Activated CD4-positive, alpha-beta T cell treated with anti-CD3 and anti-CD28 coated beads for 1 hour (primary cell): Measurements from ENCODE around the gene CEBPA.

ENCODE experiments used
- DNase-seq: peaks from one replicate; pipeline ENCODE4 v3.0.0-alpha.2; 2020

CEBPA gene

DNA sequence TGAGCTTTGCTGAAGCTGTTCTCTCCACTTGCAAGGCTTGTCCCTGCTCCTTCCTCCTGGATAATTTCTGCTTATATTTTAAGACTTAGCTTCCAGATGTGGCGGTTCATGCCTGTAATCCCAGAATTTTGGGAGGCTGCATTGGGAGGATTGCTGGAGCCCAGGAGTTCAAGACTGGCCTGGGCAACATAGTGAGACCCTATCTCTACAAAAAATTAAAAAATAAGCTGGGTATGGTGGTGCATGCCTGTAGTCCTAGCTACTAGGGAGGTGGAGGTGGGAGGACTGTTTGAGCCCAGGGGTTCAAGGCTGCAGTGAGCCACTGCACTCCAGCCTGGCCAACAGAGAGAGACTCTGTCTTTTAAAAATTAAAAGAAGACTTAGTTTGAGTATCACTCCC is 31.6 kb downstream of the CEBPA start:
- no peak for DNase-seq

- DNase-seq, result no peak
These were observed 33.3 kb downstream of the CEBPA start for GRCh38 chr19:33269016-33269415.

- DNase-seq, result no peak
These were observed 34.0 kb downstream of the CEBPA start for GRCh38 chr19:33268162-33268991.

DNA sequence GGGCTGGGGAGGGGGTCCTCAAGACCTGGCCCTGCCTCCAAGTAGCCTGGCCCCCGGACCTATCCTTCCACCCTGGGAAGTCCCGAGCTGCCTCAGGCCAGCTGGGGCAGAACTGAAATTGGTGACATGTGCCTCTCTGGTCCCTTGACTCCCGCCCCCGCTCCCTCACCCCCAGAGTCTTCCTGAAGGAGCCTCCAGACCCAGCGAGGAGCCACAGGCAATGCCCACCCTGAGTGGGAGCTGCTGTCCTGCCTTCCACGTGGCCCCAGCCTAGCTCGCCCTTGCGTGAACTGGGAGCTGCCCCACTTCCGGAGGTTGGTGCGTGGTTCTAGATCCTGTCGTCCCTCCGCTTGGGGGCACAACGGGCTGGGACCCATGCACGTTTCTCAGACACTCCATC is 34.6 kb downstream of the CEBPA start:
- DNase-seq, result no peak

GRCh38 chr19:33266974-33267484 is 35.3 kb downstream of the CEBPA start:
- no peak for DNase-seq

DNA sequence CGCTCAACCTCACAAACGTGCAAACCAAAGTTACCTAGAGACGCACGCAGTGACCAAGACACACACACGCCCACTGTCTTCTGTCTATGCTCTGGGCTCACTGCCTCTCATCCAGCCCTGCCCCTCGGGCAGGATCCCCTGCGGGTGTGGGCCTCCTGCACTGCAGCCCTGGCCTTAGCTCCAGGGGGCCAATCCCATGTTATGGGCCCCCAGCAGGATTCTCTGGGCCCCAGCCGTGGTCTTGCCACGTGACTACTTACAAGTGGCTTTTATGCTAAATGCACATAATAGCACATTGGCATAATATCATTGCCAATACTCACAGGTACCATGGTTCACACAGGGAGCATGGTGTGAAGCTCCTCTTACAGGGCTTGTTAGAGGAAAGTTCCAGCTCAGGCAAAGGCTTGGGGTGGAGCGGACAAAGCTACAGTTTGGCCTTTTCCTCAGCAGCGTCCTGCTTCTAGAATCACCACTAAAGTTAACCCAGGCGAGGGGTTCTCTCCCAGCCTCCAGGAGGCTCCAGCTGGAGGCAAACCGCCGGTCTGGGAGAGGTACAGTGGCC is 37.4 kb downstream of the CEBPA start:
- no peak for DNase-seq

DNA sequence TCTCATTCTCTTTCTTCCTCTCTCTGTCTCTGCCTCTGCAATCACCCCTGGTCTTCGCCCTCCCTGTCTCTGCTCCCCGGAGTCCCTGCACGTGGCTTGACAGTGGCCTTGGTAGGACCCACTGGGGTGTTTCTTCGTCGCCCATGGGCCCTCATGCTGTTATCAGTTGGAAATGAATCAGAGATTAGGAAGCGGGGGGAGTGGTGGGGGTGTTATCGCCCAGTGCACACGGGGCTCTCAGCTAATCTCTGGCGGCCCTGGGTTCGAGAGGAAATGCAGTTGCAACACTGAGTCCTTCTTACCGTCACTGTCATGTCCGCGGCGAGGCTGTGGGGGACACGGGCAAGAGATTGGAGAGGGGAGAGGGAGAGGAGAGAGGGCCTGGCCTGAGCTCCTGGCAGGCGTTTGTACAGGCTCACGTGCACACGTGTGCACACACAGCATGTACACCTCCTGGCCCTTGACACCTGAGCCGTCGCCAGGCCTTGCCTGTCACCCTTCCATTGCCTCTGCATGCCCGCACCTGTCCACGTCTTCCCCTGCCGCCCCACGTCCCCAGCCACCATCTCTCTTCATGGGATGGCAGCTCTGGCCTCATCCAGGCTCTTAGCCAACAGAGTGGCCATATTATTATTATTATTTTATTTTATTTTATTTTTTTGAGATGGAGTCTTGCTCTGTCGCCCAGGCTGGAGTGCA is 38.9 kb downstream of the CEBPA start:
- DNase-seq, result no peak

- DNase-seq, result no peak
These were observed 40.7 kb downstream of the CEBPA start for GRCh38 chr19:33261511-33262189.

GRCh38 chr19:33260628-33261418 is 41.5 kb downstream of the CEBPA start:
- DNase-seq, result no peak

DNA sequence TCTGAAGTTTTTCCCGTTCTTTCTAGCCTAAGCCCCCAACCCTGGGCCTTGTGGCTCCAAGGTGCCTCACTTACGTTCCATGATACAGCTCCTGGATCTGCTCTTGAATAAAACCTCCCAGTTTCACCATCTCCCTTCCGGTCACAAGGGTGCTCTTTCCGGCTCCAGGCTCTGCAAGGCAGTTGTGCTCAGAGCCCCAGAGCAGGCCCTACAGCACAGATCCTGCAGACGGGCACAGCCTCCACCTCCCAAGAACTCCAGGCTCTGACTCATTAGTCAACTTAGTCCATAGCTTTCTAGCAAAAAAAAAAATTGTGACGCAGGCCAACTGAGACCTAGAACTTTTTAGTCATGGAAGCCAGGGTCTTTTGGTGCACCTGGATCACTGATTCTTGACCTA is 42.8 kb downstream of the CEBPA start:
- DNase-seq, result no peak

DNA sequence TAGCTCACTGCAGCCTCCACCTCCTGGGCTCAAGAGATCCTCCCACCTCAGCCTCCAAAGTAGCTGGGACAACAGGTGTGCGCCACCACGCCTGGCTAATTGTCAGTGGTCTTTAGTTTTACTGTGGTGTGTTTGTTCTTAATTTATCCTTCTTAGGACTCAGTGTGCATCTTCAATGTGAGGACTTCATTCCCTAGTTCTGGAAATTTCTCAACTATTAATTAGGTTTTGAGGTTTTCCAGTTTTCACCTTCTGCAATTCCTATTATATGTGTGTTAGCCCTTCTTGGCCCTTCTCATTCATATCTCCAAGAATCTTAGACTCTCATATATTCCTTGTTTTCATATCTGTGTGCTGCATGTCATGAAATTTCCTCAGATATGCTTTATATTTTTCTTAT is 44.5 kb downstream of the CEBPA start:
- no peak for DNase-seq

DNA sequence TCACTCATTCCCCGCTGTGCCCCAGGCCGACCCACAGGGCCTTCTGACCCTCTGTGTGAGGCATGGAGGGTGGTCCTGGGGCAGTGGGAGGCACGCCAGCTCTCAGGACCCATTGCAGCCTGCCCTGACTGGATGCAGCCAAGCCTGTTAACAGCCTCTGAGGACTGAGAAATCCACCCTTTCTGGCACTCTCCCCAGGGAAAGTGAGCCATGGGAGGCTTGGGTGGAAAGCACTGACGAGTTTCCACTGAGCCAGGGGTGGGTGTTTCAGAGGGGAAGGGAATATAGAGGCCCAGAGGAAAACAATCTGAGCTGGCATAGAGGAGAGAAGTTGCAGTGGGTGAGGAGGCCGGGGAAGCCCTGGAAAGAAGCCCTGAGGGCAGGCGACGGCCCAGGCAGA is 46.1 kb downstream of the CEBPA start:
- no peak for DNase-seq

GRCh38 chr19:33255781-33256180 is 46.6 kb downstream of the CEBPA start:
- DNase-seq, result no peak

DNA sequence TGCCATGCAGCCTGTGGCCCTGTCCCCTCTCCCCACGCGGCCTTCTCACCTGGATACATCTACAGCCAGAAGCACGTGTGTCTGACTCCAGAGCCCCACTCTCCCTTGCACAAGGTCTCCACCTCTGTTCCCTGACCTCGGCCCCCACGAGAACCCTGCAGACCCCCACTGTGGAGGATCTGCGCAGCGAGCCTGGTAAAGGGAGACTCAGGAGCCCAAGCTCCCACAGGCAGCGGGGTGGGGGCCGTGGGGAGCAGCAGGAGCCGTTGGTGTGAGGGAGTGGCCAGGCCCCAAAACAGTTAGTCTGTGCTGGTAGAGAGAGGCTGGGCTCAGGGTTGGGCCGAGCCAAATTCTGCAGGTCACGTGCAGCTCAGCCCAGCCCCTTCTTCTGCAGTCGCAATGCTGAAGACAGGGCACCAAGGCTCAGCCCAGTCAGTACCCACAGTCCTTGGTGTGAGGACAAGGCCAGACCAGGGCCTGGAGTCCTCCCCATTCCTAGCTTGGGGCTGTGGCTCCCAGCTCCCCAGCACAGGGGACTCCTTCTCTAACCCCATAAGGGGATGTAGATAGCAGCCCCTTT is 48.0 kb downstream of the CEBPA start:
- no peak for DNase-seq

DNA sequence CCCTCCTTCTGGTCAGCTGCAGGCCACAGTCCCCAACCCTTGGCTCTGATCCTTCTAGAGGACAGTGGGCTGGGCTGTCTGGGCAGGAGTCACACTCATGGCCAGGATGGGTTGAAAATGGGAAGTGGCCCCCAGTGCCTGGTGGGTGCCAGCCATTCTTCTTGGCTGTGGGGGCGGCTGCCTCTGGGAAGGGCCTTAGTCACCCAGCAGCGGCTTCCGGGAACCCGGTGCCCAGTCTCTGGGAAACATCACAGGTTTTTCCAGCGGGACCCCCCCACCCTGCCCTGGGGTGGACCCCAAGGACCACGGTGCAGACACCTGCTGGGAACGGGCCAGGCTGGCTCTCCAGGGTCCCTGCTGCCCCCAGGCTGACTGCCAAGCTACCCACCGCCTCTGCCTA is 49.4 kb downstream of the CEBPA start:
- DNase-seq, result no peak

- DNase-seq, result no peak
These were observed 49.8 kb downstream of the CEBPA start for GRCh38 chr19:33252418-33252962.

GRCh38 chr19:33251526-33252090 is 50.7 kb downstream of the CEBPA start:
- no peak for DNase-seq

DNA sequence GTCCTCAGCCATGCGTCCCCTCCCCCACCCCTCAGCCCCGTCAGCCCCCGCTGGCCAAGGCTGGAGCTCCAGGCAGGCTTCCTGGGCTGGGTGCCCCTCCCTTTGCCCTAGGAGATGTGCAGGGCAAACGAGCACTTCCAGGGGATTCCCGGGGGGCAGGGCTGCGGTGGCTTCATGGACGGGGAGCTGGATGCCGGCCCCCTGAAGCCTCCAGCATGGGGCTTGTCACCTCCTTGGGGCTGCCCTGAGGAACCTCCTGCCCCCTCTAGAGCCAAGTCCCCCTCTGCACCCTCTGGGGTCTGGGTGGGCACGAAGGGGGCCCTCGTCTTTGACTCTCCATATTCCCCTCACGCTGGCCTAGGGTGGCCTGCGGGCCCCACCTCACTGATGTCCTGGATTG is 51.3 kb downstream of the CEBPA start:
- no peak for DNase-seq

GRCh38 chr19:33250500-33250899 is 51.8 kb downstream of the CEBPA start:
- DNase-seq, result no peak
